Stimulated activated CD4-positive, alpha-beta T cell treated with anti-CD3 and anti-CD28 coated beads, Interleukin-2, amount 100 ng/mL, for 48 hours (primary cell): Measurements from ENCODE around the gene RCOR3.

Experiments used
- DNase-seq, 2 donors: peaks; one replicate each; pipeline ENCODE4 v3.0.0-alpha.2; 2020

Gene RCOR3

GRCh38 chr1:211326140-211326527, 67.0 kb downstream of the RCOR3 start:
- no peak for DNase-seq

- peak in 1 of 2 donors; percentile 43 for DNase-seq
Observed at GRCh38 chr1:211326528-211327345, 67.6 kb downstream of the RCOR3 start, which contains the start of gene TRAF5. Gene TRAF5 (plus strand): TSS chr1:211326833. CDS start chr1:211353240, 26,407 bp downstream.

GRCh38 chr1:211327346-211327921, 68.3 kb downstream of the RCOR3 start:
- DNase-seq, result no peak

- no peak for DNase-seq
Observed at GRCh38 chr1:211328084-211328694, 69.0 kb downstream of the RCOR3 start.

GRCh38 chr1:211328866-211329475, 69.8 kb downstream of the RCOR3 start:
- DNase-seq, result no peak

GRCh38 chr1:211329764-211330201, 70.6 kb downstream of the RCOR3 start:
- no peak for DNase-seq

- no peak for DNase-seq
Observed at GRCh38 chr1:211330282-211330936, 71.2 kb downstream of the RCOR3 start.

GRCh38 chr1:211331011-211331709, 72.0 kb downstream of the RCOR3 start:
- no peak for DNase-seq

GRCh38 chr1:211332036-211332616, 73.0 kb downstream of the RCOR3 start:
- DNase-seq, result no peak

- no peak for DNase-seq
Observed at GRCh38 chr1:211332830-211333229, 73.7 kb downstream of the RCOR3 start.

GRCh38 chr1:211333906-211334305, 74.7 kb downstream of the RCOR3 start:
- no peak for DNase-seq

GRCh38 chr1:211334986-211335385, 75.8 kb downstream of the RCOR3 start:
- no peak for DNase-seq

- DNase-seq, result no peak
Observed at GRCh38 chr1:211335522-211336157, 76.5 kb downstream of the RCOR3 start.

- DNase-seq, result no peak
Observed at GRCh38 chr1:211336161-211336560, 77.0 kb downstream of the RCOR3 start.

- no peak for DNase-seq
Observed at GRCh38 chr1:211336775-211337174, 77.6 kb downstream of the RCOR3 start.

GRCh38 chr1:211337430-211338223, 78.5 kb downstream of the RCOR3 start:
- no peak for DNase-seq

- DNase-seq, result no peak
Observed at GRCh38 chr1:211338224-211338620, 79.1 kb downstream of the RCOR3 start.

- DNase-seq, result no peak
Observed at GRCh38 chr1:211339631-211340041, 80.5 kb downstream of the RCOR3 start.

GRCh38 chr1:211340622-211341507, 81.7 kb downstream of the RCOR3 start:
- no peak for DNase-seq
